IPS-11a (cell line): Measurements from ENCODE around the gene UNC5B.

ENCODE experiments used
- H3K4me3 ChIP-seq: one replicate; pipeline ENCODE4 v1.5.1; 2013; ENCODE audit warnings: low read depth, low read length, control low read depth

UNC5B gene

DNA sequence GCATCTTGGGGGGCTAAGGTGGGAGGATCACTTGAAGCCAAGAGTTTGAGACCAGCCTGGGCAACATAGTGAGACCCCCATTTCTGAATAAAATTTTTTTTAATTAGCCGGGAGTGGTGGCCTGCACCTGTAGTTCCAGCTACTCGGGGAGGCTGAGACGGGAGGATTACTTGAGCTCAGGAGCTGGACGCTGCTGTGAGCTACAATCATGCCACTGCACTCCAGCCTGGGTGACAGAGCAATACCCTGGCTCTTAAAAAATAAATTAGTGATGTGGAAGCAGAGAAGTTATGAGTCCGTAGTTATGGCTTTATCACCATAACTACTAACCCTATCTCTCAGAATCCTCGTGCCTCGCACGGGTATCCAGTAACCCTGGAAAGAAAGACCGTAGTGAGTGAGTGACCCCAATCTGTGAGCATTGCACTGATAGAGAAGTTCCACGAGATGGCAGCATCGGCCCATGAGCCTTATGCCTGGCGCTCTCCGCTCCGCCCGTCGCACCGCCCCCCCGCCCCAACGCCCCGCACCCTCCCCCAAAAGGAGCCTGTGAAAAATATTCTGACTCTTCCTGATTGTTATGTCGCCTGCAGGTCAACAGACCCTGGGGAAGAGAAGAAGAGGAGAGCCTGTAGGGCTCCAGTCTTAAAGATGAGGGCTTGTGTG is 101.8 kb downstream of the UNC5B start:
- no peak overlapping the region for H3K4me3 ChIP-seq

DNA sequence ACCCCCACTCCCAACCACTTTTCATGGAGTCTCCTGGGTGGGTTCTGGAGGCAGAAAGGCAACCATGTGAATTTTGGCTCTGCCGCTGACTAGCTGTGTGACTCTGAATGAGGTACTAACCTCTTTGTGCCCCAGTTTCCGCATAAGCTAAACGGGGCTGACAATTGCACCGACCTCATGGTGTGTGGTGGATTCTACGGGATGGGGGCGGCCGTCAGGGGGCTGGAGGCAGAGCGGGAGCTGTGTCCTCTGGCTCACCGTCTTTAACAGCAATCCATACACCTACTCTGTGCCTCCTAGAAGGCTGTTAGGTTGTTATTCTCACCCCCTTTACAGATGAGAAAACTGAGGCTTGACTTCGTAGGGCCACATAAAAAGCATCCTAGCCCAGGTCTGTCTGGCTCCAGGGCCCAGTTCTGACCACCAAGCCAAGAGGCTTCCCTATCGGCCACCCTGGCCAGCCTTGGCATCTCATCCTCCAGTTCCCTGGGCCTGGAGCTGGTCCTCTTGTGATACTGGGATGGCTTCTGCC is 102.4 kb downstream of the UNC5B start:
- H3K4me3 ChIP-seq: no peak overlapping the region

DNA sequence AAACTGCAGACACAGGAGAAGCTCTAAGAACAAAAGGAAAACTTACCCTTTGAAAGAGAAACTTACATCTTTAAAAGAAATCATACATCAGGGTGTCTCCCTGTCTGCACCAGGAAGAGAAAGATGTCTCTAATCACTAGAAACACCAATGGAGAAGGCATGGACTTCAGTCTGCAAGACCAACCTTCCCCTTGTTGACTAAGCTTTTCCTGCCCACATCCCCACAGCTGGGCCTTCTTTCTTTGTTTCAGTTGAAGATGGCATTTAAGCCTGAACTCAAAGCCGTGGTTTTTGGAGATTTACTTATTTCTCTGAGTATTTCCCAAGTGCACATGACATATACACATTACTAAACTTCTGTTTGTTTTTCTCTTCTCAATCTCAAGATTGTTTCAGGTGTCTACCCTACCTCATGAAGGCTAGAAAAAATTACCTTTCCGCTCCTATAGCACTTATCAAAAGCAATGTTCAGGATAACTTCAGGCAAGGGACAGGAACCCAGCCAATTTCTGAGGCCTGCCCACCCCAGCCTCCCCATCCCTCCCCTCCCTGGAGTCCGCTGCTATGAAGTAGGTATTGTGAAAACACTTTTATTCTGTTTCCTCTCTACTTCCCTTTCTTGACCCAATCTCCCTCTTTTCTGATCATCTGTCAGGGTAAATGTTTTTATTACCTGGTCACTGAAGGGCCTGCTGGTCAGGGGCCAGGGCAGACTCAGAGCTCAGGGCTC is 103.9 kb downstream of the UNC5B start:
- H3K4me3 ChIP-seq: no peak overlapping the region

DNA sequence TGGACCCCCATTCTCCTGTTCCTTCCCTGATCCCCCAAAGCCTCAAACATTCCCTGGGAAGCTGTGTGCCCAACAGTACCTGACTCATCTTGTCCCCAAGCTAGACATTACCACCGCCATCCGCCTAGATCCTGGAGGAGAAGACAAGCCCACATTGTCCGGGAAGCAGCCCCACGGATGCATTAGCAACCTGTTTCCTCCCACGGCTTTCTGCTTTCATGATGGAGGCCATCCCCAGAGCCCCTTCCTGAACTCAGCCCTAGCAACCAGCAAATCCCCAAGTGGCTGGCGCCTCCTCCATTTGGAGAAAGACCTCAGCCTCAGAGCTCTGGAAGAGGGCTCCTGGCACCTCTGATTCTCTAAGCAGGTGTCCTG is 104.4 kb downstream of the UNC5B start:
- no peak overlapping the region for H3K4me3 ChIP-seq

DNA sequence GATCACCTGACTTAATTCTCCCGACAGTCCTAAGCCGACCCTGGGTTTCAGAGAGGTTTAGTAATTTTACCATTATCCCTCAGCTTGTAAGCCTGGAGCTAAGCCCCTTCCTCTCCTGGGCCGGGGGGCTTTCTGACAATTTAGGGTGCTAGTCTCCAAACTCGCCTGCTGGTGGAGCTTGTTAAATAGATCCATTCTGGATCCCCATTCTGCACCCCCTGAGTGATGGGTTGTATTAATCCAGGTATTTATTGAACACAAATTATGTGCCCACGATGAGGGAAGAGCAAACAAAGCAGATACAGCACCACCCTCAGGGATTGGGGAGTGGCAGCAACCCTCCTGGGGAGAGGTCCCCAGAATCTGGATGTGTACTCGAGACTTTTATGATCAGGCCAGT is 105.4 kb downstream of the UNC5B start:
- no peak overlapping the region for H3K4me3 ChIP-seq

GRCh38 chr10:71319042-71319799 is 106.9 kb downstream of the UNC5B start, which contains the start of gene SLC29A3:
SLC29A3 (plus strand) TSS chr10:71319259; CDS start chr10:71319310, 51 bp downstream.
- H3K4me3 ChIP-seq: peak within 1 kb of the TSS; percentile 60

DNA sequence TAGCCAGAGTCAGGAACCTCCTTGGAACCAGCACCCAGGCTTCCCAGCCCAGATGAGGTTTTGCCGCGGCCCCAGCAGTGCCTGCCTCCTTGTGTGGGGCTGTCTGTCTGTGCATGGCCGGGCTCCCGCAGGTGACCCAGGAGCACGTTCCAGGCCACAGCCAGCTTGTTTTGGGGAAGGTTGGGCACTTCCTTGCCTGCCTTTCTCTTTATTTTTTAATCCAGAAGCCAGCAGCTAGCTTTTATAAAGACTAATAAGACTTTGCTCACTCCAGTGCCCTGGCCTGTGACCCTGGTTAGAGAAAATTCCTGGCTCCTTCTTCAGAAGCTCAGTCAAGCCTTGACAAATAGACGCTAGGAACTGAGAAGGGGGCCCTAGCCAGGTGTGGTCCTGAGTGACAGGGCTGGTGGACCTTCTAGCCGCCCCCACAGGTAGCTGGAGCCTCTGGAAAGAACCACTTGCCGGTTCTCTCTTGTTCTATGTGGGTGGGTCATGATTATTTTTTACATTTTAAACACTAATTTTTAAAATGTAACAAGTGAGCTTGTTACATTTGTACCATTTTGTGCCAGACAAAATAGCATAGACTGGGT is 107.5 kb downstream of the UNC5B start:
- H3K4me3 ChIP-seq: peak overlapping the region; percentile 60

- H3K4me3 ChIP-seq: no peak overlapping the region
Observed at GRCh38 chr10:71320592-71320991, 108.2 kb downstream of the UNC5B start.

DNA sequence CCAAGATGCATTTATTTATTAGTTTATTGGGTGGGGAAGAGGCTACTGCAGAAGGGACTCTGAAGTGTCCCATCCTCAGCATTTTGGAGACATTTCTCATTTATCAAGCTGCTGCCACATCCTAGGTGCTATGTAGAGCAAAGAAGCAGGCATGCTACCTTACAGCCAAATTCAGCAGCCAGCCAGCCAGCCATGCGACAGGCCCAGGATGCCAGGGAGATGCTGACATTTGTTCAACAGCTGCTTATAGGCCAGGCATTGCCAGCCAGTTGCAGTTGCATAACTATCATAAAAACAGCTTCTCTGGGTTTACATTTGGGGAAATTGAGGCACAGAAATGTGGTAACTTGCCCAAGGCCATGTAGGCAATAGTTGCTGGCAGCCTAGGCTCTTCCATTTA is 109.0 kb downstream of the UNC5B start:
- H3K4me3 ChIP-seq: no peak overlapping the region

- no peak overlapping the region for H3K4me3 ChIP-seq
Observed at GRCh38 chr10:71323407-71323806, 111.0 kb downstream of the UNC5B start.

GRCh38 chr10:71324743-71325142 is 112.4 kb downstream of the UNC5B start:
- no peak overlapping the region for H3K4me3 ChIP-seq

GRCh38 chr10:71325267-71325666 is 112.9 kb downstream of the UNC5B start:
- no peak overlapping the region for H3K4me3 ChIP-seq

DNA sequence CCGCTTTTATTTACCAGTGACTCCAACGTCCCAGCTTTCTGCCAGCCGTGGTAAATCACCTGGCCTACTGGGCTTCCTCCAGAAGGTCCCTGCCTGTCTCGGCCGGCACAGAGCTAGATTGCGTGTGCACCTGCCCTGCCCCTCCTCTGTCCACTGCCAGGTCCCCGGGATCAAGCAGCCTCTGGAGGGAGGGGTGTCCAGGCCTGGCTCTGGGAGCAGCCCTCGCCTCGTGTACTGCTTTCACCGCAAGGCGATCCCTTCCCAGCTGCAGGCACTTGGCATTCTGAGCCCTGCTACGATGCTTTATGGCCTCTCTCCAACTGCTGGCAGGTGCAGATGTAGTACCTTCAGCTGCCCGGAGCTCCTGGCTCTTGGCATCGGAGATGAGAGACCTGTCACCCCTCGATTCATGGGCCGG is 114.1 kb downstream of the UNC5B start:
- H3K4me3 ChIP-seq: no peak overlapping the region

DNA sequence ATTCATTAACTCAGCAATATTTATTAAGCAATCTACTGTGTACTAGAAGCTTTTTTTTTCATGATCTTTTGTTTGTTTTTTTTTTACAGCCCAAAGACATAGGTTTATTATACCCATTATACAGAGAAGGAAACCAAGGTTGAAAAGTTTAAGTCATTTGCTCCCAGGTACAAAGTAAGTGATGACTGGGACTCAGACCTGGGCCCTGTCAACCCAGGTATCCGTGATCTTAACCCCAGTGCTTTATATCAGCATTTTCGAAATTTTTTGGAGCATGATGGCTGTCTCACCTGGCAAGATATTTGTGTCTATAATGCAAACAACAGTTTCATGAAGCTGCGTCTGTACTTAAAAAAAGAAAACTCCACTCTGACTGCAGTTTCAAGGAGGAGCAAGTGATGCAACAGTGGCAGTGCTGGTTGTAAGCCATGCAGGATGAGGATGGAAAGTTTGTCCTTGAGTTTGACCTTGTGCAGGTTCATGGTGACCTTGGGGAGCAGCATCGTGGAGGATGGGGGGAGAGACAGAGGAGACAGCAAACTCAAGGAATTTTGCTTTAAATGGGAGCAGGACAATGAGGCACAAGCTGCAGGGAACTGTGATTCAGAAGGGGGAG is 118.5 kb downstream of the UNC5B start:
- no peak overlapping the region for H3K4me3 ChIP-seq

- no peak overlapping the region for H3K4me3 ChIP-seq
Observed at GRCh38 chr10:71331736-71332135, 119.4 kb downstream of the UNC5B start.

DNA sequence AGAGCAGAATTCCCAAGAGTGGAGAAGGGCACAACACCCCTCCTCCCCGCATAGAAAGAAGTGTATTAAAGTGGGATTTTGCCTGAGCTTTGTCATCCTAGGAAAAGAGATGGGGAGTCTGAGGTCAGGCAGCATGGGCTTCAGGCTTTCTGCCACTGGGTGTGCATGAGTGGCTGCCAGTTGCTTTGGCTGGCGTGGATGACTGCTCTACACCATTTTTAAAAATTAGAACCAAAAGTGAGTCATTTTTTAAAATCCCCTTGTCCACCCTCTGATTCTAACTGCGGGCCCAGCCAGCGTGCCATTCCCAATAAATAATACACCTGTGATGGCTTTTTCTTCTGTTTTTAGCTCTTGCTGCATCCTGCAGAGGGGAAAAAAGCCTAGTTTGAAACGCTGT is 120.1 kb downstream of the UNC5B start:
- no peak overlapping the region for H3K4me3 ChIP-seq

DNA sequence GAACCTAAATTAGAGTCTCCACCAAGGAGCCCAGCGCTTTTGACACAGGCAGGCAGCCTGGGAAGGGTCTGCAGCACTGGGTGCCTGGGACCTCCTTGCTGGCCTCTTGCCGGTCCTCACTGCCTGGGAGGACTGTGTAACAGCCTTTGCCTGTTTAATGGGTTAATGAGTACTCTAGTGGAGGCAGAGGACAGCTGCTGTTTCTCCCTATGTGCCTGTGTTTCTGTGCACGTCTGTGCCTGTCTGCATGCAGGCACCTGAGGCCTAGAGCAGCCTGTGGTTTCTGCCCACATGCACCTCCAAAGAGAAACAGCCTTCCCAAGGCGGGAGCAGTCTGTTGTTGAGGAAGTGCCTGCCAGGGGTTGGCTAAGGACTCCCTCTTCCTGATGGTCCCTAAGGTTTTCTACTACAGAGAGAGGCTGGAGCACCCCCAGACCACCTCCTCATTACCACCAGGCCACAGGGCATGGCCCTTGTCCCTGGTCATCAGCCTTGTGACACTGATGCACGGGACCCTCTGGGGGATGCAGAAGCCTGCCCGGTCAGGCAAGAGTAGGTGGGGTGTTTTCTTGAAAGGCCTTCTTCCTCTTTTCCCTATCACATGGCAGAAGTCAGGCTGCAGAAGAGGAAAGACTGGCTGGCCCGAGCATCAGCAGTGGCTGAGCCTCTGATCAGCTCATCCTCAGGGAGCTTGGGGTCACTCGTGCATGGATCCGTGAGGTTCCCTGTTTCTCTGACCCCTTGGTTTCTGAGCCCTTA is 120.9 kb downstream of the UNC5B start:
- no peak overlapping the region for H3K4me3 ChIP-seq

DNA sequence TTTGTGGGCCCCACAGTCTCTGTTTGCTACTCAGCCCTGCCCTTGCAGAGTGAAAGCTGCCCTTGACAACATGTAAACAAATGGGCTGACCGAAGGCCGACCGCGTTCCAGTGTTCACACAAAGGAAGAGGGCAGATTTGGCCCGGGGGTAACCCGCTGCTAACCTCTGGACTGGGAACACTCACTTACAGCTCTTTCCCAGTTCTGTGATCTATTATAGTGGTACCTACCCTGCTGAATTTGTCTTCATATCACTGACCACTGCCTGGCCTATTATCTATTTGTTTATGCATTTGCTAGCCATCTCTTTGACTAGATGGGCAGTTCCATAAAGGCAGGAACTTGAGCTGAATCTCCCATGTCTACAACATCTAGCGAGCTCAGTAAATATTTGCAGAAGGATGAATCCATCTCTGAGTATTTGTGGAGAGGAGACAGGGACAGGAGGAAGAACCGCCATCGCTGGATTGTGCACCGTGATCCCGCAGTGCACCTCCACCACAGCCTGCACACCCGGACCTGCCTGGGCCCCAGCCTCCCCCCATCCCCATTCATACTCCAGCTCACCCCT is 121.9 kb downstream of the UNC5B start:
- no peak overlapping the region for H3K4me3 ChIP-seq

DNA sequence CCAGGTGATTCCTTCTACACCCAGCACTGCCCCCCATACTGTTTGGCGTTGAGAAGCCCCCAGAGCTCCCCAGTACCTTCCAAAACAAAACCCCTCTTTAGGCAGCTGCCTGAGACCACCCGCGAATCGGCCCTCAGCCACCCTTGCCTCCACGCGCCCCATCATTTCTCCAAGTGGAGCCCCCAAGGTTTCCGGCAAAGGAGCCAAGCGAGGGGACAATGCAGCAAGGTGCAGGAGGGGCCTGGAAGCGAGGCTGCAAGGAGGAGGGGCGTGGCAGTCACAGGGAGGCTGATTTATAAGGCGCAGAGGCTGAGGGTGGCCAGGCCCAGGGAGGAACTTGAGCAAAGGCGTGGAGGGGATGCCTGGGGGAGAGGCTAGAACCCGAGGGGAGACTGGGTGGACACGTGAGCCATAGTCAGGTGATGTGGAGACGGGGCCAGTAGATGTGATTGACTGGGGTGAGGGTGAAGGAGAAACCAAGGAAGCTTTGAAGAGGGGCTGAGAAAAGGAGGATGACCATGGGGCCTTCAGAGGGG is 122.9 kb downstream of the UNC5B start:
- H3K4me3 ChIP-seq: no peak overlapping the region
